Measurements from ENCODE around the gene REXO1.
"Not testable (repeated sequence)": the region's sequence is repeated elsewhere in the genome, so short reads cannot be mapped to it uniquely, and the experiment has no call there.

The REXO1 gene

GRCh38 chr19:1813192-1814182 is 34.8 kb downstream of the REXO1 start:
- FAIRE-seq: no peak

- no peak for FAIRE-seq
Measured at GRCh38 chr19:1812426-1813191, 35.7 kb downstream of the REXO1 start.

- no peak for FAIRE-seq
Measured at GRCh38 chr19:1811942-1812425, 36.3 kb downstream of the REXO1 start, which contains the start of gene ATP8B3. ATP8B3 (minus strand) TSS chr19:1812276; CDS start chr19:1811736, 540 bp downstream.

GRCh38 chr19:1811472-1811894 is 36.8 kb downstream of the REXO1 start:
- FAIRE-seq: no peak

- FAIRE-seq: no peak
Measured at GRCh38 chr19:1810439-1811160, 37.7 kb downstream of the REXO1 start.

- no peak for FAIRE-seq
Measured at GRCh38 chr19:1809678-1810077, 38.6 kb downstream of the REXO1 start.

GRCh38 chr19:1808395-1808731 is 39.9 kb downstream of the REXO1 start:
- FAIRE-seq: no peak

- FAIRE-seq: no peak
Measured at GRCh38 chr19:1807695-1808394, 40.4 kb downstream of the REXO1 start.

GRCh38 chr19:1807030-1807694 is 41.1 kb downstream of the REXO1 start:
- FAIRE-seq: no peak

GRCh38 chr19:1806184-1807029 is 41.9 kb downstream of the REXO1 start:
- FAIRE-seq: no peak

- FAIRE-seq: no peak
Measured at GRCh38 chr19:1805401-1806183, 42.7 kb downstream of the REXO1 start.

- no peak for FAIRE-seq
Measured at GRCh38 chr19:1804858-1805257, 43.4 kb downstream of the REXO1 start.

GRCh38 chr19:1799695-1800342 is 48.5 kb downstream of the REXO1 start:
- no peak for FAIRE-seq

- not testable (repeated sequence) for FAIRE-seq
Measured at GRCh38 chr19:1797313-1797712, 51.0 kb downstream of the REXO1 start.

GRCh38 chr19:1796395-1797142 is 51.7 kb downstream of the REXO1 start:
- no peak for FAIRE-seq

GRCh38 chr19:1794424-1795172 is 53.7 kb downstream of the REXO1 start:
- no peak for FAIRE-seq

GRCh38 chr19:1791879-1792278 is 56.4 kb downstream of the REXO1 start:
- no peak for FAIRE-seq

All from islet of Langerhans (tissue), 1 donor.